Loucy (cell line): ENCODE results near the gene SLC6A6.

Experiments
- H2AFZ ChIP-seq: fragments of 200-600 bp; sonication (generic); 2 replicates; pipeline ENCODE4 v1.6.0; 2016; ENCODE audit warnings: antibody characterized with exemption, mild to moderate bottlenecking, low read length, moderate library complexity
- H3F3A ChIP-seq: fragments of 200-600 bp; 2 replicates; pipeline ENCODE4 v1.6.0; 2016; ENCODE audit warnings: antibody characterized with exemption, low read depth, mild to moderate bottlenecking
- H3K27me3 ChIP-seq: fragments of 200-600 bp; sonication (generic); 2 replicates; pipeline ENCODE4 v1.6.1; 2014; ENCODE audit warnings: low read length, mild to moderate bottlenecking; ENCODE audit not compliant: insufficient read depth, poor library complexity, severe bottlenecking
- H3K36me3 ChIP-seq: fragments of 200-600 bp; sonication (generic); 2 replicates; pipeline ENCODE4 v1.6.1; 2016; ENCODE audit warnings: low read length; ENCODE audit not compliant: insufficient read depth
- H3K4me1 ChIP-seq: fragments of 200-600 bp; sonication (generic); 2 replicates; pipeline ENCODE4 v1.5.1; 2014; ENCODE audit warnings: low read length, mild to moderate bottlenecking; ENCODE audit not compliant: insufficient read depth, poor library complexity, severe bottlenecking
- H3K4me2 ChIP-seq: fragments of 200-600 bp; sonication (generic); 2 replicates; pipeline ENCODE4 v1.6.0; 2014; ENCODE audit warnings: antibody characterized with exemption, low read length, low read depth, mild to moderate bottlenecking; ENCODE audit not compliant: poor library complexity, severe bottlenecking
- H3K4me3 ChIP-seq: fragments of 200-600 bp; sonication (generic); 2 replicates; pipeline ENCODE4 v1.5.1; 2014; ENCODE audit warnings: low read length, mild to moderate bottlenecking, mixed read lengths; ENCODE audit not compliant: poor library complexity, severe bottlenecking
- H3K79me2 ChIP-seq: fragments of 200-600 bp; sonication (generic); 2 replicates; pipeline ENCODE4 v1.6.1; 2014; ENCODE audit warnings: low read length; ENCODE audit not compliant: insufficient read depth
- H3K9ac ChIP-seq: fragments of 200-600 bp; sonication (generic); 2 replicates; pipeline ENCODE4 v1.6.0; 2014; ENCODE audit warnings: mild to moderate bottlenecking, low read depth, low read length, moderate library complexity; ENCODE audit not compliant: poor library complexity, severe bottlenecking
- H3K9me2 ChIP-seq: fragments of 200-600 bp; sonication (generic); replicated peaks from 2 replicates; pipeline ENCODE4 v1.6.1; 2016; ENCODE audit warnings: low read depth, low read length, mixed read lengths
- H3K9me3 ChIP-seq: fragments of 200-600 bp; sonication (generic); 2 replicates; pipeline ENCODE4 v1.6.1; 2014; ENCODE audit warnings: mild to moderate bottlenecking, antibody characterized with exemption, low read length, low read depth; ENCODE audit not compliant: insufficient read depth
- H4K20me1 ChIP-seq: fragments of 200-600 bp; sonication (generic); 2 replicates; pipeline ENCODE4 v1.6.0; 2014; ENCODE audit warnings: antibody characterized with exemption, low read length, mild to moderate bottlenecking; ENCODE audit not compliant: insufficient read depth, poor library complexity, severe bottlenecking
- EZH2phosphoT487 ChIP-seq: fragments of 200-600 bp; IDR thresholded peaks from 2 replicates; pipeline ENCODE4 v1.6.1; 2018; ENCODE audit warnings: antibody characterized with exemption, mild to moderate bottlenecking, moderate library complexity, borderline replicate concordance
- TF ChIP-seq, protein P1 (sequence below): fragments of 200-600 bp; sonication (generic); conservative IDR thresholded peaks from 2 replicates; pipeline ENCODE4 v1.5.1; 2014; ENCODE audit warnings: mild to moderate bottlenecking, antibody characterized with exemption, low read length

SLC6A6 gene

DNA sequence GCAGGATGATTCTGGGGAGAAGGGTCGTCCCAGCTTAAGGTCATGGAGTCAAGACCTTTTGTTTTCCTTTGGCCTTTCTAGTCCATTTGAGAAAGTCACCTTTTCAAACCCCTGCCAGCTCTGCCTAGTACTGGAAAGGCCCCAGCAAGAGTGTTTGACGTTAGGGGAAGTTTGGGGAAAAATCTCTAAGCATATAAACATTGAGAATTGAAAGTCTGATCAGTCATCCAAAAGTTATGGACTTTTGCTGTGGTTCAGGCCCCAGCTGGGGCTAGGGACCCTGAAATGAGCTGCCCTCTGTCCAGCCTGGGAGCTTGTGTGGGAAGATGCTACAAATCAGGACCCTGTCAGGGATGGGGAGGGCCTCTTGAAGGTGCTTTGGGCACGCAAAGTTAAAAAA lies 21.6 kb downstream of the SLC6A6 start:
- Histone ChIP-seq H3K9ac (peak overlapping the region; percentile 37), H3K36me3 (peaks cover 7% of the 10 kb centered on the region; the same call in 1 of the 2 replicates), H3K79me2 (peaks cover 36% of the 10 kb centered on the region; the same call in 1 of the 2 replicates), H3K4me1 (peaks cover 29% of the 10 kb centered on the region), H3K4me2 (peak overlapping the region; percentile 40), H3F3A (no peaks in the 10 kb centered on the region), H2AFZ (no peak overlapping the region), H3K4me3 (no peak overlapping the region), H4K20me1 (peaks cover 7% of the 10 kb centered on the region), H3K9me3 (no peaks in the 10 kb centered on the region), H3K9me2 (no peaks in the 10 kb centered on the region), H3K27me3 (no peaks in the 10 kb centered on the region)
- no peak for TF ChIP-seq EZH2phosphoT487
- TF ChIP-seq, protein P1, sequence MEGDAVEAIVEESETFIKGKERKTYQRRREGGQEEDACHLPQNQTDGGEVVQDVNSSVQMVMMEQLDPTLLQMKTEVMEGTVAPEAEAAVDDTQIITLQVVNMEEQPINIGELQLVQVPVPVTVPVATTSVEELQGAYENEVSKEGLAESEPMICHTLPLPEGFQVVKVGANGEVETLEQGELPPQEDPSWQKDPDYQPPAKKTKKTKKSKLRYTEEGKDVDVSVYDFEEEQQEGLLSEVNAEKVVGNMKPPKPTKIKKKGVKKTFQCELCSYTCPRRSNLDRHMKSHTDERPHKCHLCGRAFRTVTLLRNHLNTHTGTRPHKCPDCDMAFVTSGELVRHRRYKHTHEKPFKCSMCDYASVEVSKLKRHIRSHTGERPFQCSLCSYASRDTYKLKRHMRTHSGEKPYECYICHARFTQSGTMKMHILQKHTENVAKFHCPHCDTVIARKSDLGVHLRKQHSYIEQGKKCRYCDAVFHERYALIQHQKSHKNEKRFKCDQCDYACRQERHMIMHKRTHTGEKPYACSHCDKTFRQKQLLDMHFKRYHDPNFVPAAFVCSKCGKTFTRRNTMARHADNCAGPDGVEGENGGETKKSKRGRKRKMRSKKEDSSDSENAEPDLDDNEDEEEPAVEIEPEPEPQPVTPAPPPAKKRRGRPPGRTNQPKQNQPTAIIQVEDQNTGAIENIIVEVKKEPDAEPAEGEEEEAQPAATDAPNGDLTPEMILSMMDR, result no peak

DNA sequence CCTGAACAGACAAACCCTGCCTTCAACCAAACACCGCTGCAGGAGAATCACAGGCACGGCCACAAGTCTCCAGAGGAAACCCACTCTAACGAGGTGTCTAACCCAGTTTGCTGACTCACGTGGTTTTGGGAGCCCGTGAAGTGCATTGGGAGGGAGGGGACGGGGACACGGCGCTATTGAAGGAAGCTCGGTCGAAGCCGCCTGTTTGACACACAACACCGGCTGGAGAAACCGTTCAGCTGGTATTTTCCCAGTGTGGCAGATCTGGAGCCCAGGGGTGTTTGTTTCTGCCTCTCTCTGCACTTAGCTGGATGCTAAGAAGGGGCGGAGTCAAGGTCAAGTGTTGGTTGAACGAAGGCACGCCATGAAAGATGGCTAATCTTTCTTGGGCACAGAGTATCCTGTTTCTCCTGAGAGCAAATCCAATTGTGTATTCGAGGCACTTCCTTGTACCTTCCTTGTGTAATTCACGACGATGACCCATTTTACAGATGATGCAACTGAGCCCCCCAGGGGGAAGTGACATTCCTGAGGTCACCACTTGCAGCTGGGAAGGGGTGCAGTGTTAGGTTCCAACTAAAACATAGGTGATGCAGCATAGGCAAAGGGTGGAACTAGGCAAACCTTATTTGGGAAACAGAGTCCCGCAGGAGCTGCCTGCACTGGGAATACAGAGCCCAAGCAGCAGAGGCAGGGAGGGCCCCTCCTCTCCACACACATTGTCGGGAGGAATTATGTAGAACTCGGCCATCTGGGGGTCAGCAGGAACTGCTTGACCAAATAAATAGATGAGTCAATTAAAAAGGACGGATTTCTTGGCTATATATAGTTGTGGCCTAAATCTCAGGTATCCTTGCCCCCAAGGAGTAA lies 22.5 kb downstream of the SLC6A6 start:
- TF ChIP-seq EZH2phosphoT487, result no peak
- TF ChIP-seq, protein P1, result no peak
- H3K9ac ChIP-seq, result no peak overlapping the region
- peaks cover 29% of the 10 kb centered on the region for H3K4me1 ChIP-seq
- peaks cover 7% of the 10 kb centered on the region for H4K20me1 ChIP-seq
- peak overlapping the region; percentile 40 for H3K4me2 ChIP-seq
- H3K27me3 ChIP-seq, result no peaks in the 10 kb centered on the region
- no peaks in the 10 kb centered on the region for H3F3A ChIP-seq
- H3K9me3 ChIP-seq, result no peaks in the 10 kb centered on the region
- no peaks in the 10 kb centered on the region for H3K9me2 ChIP-seq
- no peaks in the 10 kb centered on the region for H3K36me3 ChIP-seq
- peaks cover 43% of the 10 kb centered on the region; the same call in 1 of the 2 replicates for H3K79me2 ChIP-seq
- no peak overlapping the region for H2AFZ ChIP-seq
- no peak overlapping the region for H3K4me3 ChIP-seq

DNA sequence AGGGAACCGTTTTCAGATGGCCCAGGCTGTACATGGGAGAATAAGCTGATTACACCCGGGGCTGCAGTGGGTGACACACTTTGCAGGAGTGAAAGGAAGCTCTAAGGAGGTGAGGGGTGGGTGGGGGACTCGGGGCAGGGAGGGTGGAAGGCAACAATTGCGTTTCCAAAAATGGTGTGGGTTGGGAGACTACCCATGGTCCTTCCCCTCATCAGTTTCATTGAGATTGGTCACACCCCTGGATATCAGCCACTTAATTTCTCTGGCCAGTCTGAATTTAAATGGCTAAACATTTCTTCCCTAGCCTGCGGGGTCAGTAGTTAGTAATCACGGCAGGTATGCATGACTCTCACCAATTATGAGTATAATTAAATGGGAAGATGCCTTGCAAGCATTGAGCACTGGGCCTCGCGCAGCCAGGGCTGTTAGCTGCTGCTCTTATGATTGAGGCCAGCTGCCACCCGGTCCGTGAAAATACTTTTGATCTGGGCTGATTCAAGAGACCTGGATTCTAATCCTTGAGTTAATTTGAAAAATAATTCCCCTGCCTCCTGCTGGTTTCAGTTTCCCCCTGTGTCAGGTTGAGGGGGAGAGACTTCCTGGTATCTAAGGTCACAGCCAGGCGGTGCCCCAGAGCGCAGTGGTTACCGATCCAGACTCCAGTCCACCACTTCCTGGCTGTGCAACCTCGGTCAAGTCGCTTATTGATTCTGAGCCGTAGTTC lies 23.3 kb downstream of the SLC6A6 start:
- no peaks in the 10 kb centered on the region for H3F3A ChIP-seq
- H2AFZ ChIP-seq, result no peak overlapping the region
- TF ChIP-seq, protein P1, result no peak; the same call in 1 of the 2 replicates
- H3K9me3 ChIP-seq, result no peaks in the 10 kb centered on the region
- H3K9ac ChIP-seq, result peak overlapping the region; percentile 20
- no peaks in the 10 kb centered on the region for H3K36me3 ChIP-seq
- H3K4me1 ChIP-seq, result peaks cover 29% of the 10 kb centered on the region
- peaks cover 7% of the 10 kb centered on the region for H4K20me1 ChIP-seq
- H3K4me2 ChIP-seq, result no peak overlapping the region
- H3K9me2 ChIP-seq, result no peaks in the 10 kb centered on the region
- H3K79me2 ChIP-seq, result peaks cover 51% of the 10 kb centered on the region; the same call in 1 of the 2 replicates
- H3K4me3 ChIP-seq, result no peak overlapping the region
- H3K27me3 ChIP-seq, result no peaks in the 10 kb centered on the region
